OCI-LY7 (cell line): ENCODE data around the gene AUTS2. TPM values are rescaled to one million over a fixed set of nuclear protein-coding genes. Genes with fewer than 3 reads are reported as not detected.

Experiments
- BruUV-seq: library from RNA; stranded (reverse); fragments of 400-500 nt; replicated peaks from 2 replicates; lab custom pipeline; 2021; lab: Mats Ljungman, UMichigan
- CTCF ChIA-PET: fragments of 300-600 bp; sonication (Branson Sonifier 250); formaldehyde crosslinking; loops from one replicate; lab custom pipeline; 2022; ENCODE audit warnings: antibody characterized with exemption; ENCODE audit not compliant: unreplicated experiment; lab: Charles Lee
- POLR2A ChIA-PET: fragments of 300-600 bp; sonication (Branson Sonifier 250); formaldehyde crosslinking; loops from one replicate; lab custom pipeline; 2022; ENCODE audit warnings: antibody characterized with exemption; lab: Charles Lee
- DNase-seq: peaks from one replicate; pipeline ENCODE4 v3.0.0-alpha.2; 2015; ENCODE audit warnings: low spot score
- H2AFZ ChIP-seq: fragments of 200-600 bp; sonication (generic), shearing (Covaris generic); 2 replicates; pipeline ENCODE4 v1.6.1; 2014; ENCODE audit warnings: mild to moderate bottlenecking, antibody characterized with exemption, low read length, moderate library complexity
- H3K27ac ChIP-seq: fragments of 200-600 bp; sonication (generic); 2 replicates; pipeline ENCODE4 v1.5.1; 2014; ENCODE audit warnings: mixed run types, low read depth, mild to moderate bottlenecking, moderate library complexity, low read length, inconsistent platforms; ENCODE audit not compliant: poor library complexity, severe bottlenecking
- H3K36me3 ChIP-seq: fragments of 200-600 bp; sonication (generic); 2 replicates; pipeline ENCODE4 v1.6.1; 2014; ENCODE audit warnings: mild to moderate bottlenecking, antibody characterized with exemption, low read length, moderate library complexity, mixed read lengths; ENCODE audit not compliant: insufficient read depth
- H3K4me1 ChIP-seq: fragments of 200-600 bp; sonication (generic); 2 replicates; pipeline ENCODE4 v1.5.1; 2014; ENCODE audit warnings: mild to moderate bottlenecking, low read length; ENCODE audit not compliant: insufficient read depth, poor library complexity, severe bottlenecking
- H3K4me2 ChIP-seq: fragments of 200-600 bp; sonication (generic); 2 replicates; pipeline ENCODE4 v1.6.1; 2014; ENCODE audit warnings: mild to moderate bottlenecking, low read length
- H3K4me3 ChIP-seq: fragments of 200-600 bp; sonication (generic); 2 replicates; pipeline ENCODE4 v1.5.1; 2014; ENCODE audit warnings: mild to moderate bottlenecking, low read depth, low read length; ENCODE audit not compliant: poor library complexity, severe bottlenecking
- H3K79me2 ChIP-seq: fragments of 200-600 bp; sonication (generic); 2 replicates; pipeline ENCODE4 v1.6.1; 2016; ENCODE audit warnings: low read depth, mild to moderate bottlenecking, low read length, moderate library complexity, mixed read lengths; ENCODE audit not compliant: insufficient read depth
- H3K9me2 ChIP-seq: fragments of 200-600 bp; sonication (generic); 2 replicates; pipeline ENCODE4 v1.6.1; 2016; ENCODE audit warnings: mild to moderate bottlenecking, low read length, mixed read lengths; ENCODE audit not compliant: insufficient read depth
- H3K9me3 ChIP-seq: fragments of 200-600 bp; sonication (generic); 2 replicates; pipeline ENCODE4 v1.6.1; 2014; ENCODE audit warnings: mild to moderate bottlenecking, mixed run types, low read length, mixed read lengths
- H4K20me1 ChIP-seq: fragments of 200-600 bp; sonication (generic); 2 replicates; pipeline ENCODE4 v1.6.1; 2014; ENCODE audit warnings: mild to moderate bottlenecking, antibody characterized with exemption, low read length, moderate library complexity, mixed read lengths; ENCODE audit not compliant: insufficient read depth
- EZH2phosphoT487 ChIP-seq: fragments of 200-600 bp; sonication (generic); IDR thresholded peaks from 2 replicates; pipeline ENCODE4 v1.6.1; 2018; ENCODE audit warnings: low read depth, borderline replicate concordance, mild to moderate bottlenecking, mixed run types, antibody characterized with exemption, low read length, moderate library complexity, mixed read lengths
- intact Hi-C: fragments of 100-400 bp; cut with micrococcal nuclease; formaldehyde crosslinking; loops from one replicate; pipeline ENCODE4 v1.10.0; 2022; ENCODE audit not compliant: unreplicated experiment
- total RNA-seq, 2 experiments: library from RNA; depleted of rRNA in 1 of 2; stranded (reverse); fragments of >200 nt in 1 of 2; shearing (Covaris generic) in 1 of 2; gene quantifications; 2 replicates each; pipeline ENCODE4 v1.2.3, GENCODE V29; 2014 to 2022
- TF ChIP-seq, protein P1 (sequence below): fragments of 200-600 bp; sonication (generic); conservative IDR thresholded peaks from 2 replicates; pipeline ENCODE4 v1.5.1; 2014; ENCODE audit warnings: mild to moderate bottlenecking, antibody characterized with exemption, low read length, moderate library complexity, mixed read lengths

Gene AUTS2
- total RNA-seq, 2 experiments from 2014 or later, result 37.9 to 78.5 TPM

DNA sequence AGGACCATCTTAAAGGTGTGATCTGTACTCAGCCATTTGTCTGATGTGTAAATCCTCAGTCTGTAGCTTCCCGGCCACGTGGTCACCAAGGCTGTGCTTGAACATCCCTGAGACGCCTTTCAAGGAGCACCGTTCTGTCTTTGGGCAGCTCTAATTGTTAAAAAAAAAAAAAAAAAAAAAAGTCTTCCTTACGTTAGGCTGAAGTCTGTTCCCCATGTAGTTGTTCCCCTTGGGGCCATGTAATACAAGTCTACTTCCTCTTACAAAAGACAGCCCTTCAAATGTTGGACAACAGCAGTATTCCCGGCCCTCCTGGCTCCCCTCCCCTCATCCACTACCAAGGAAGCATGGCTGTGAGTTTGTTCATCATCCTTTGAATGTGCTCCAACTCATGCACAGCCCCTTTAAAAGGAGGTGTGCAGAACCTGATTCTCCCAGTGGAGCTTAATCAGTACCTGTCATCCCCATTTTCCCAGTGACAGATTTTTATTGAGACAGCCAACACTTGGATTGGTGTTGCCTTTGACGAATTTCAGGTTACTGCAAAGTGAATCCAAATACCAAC is 1141.5 kb downstream of the AUTS2 start:
- no peak for DNase-seq
- no peak overlapping the region for H3K27ac ChIP-seq
- H3K4me1 ChIP-seq, result no peaks in the 10 kb centered on the region
- ChIA-PET POLR2A (interaction anchor here (0.7 to 1.4 kb wide), 5 partner anchors 9 to 652 kb away, joined by 3 to 5 read pairs (median 3); no protein-coding TSS in a partner anchor), CTCF (interaction anchor here (0.6 kb wide), 1 partner anchor 827 kb away, joined by 3 read pairs; no protein-coding TSS in a partner anchor)
- H3K9me3 ChIP-seq, result no peaks in the 10 kb centered on the region
- H3K79me2 ChIP-seq, result no peaks in the 10 kb centered on the region
- intact Hi-C loops, result no loop called here
- no peaks in the 10 kb centered on the region for H3K9me2 ChIP-seq
- H2AFZ ChIP-seq, result no peak overlapping the region
- H3K36me3 ChIP-seq, result no peaks in the 10 kb centered on the region
- TF ChIP-seq, protein P1, sequence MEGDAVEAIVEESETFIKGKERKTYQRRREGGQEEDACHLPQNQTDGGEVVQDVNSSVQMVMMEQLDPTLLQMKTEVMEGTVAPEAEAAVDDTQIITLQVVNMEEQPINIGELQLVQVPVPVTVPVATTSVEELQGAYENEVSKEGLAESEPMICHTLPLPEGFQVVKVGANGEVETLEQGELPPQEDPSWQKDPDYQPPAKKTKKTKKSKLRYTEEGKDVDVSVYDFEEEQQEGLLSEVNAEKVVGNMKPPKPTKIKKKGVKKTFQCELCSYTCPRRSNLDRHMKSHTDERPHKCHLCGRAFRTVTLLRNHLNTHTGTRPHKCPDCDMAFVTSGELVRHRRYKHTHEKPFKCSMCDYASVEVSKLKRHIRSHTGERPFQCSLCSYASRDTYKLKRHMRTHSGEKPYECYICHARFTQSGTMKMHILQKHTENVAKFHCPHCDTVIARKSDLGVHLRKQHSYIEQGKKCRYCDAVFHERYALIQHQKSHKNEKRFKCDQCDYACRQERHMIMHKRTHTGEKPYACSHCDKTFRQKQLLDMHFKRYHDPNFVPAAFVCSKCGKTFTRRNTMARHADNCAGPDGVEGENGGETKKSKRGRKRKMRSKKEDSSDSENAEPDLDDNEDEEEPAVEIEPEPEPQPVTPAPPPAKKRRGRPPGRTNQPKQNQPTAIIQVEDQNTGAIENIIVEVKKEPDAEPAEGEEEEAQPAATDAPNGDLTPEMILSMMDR, result no peak
- TF ChIP-seq EZH2phosphoT487, result no peak
- H3K4me3 ChIP-seq, result no peak overlapping the region
- H3K4me2 ChIP-seq, result no peak overlapping the region
- BruUV-seq, result no TSS peak
- H4K20me1 ChIP-seq, result no peaks in the 10 kb centered on the region

DNA sequence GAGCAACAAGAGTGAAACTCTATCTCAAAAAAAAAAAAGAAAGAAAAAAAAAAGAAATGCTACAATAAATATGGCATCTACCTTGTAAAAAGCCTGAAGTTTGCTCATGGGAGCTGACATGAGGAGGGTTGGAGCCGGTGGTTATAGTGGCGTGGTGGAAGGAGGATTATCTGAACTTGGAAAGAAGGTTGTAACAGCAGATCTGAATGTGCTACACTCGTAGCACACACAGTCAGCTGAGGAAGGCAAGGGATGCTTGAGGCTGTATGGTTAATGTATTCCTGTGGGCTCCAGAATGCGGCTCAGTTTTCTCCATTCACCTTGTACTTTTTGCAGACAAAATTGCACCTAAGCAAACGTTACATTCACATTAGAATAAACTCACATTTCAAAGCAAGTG is 1143.4 kb downstream of the AUTS2 start:
- Histone ChIP-seq H3K4me3 (no peak overlapping the region), H2AFZ (no peak overlapping the region), H3K4me1 (no peaks in the 10 kb centered on the region), H3K36me3 (no peaks in the 10 kb centered on the region), H3K27ac (no peak overlapping the region), H3K4me2 (no peak overlapping the region), H4K20me1 (no peaks in the 10 kb centered on the region), H3K9me3 (no peaks in the 10 kb centered on the region), H3K79me2 (no peaks in the 10 kb centered on the region), H3K9me2 (no peaks in the 10 kb centered on the region)
- TF ChIP-seq EZH2phosphoT487, result no peak
- ChIA-PET CTCF (no interaction called here), POLR2A (interaction anchor here (0.6 kb wide), 1 partner anchor 279 kb away, joined by 4 read pairs; no protein-coding TSS in a partner anchor)
- no TSS peak for BruUV-seq
- intact Hi-C loops, result no loop called here
- DNase-seq, result no peak

DNA sequence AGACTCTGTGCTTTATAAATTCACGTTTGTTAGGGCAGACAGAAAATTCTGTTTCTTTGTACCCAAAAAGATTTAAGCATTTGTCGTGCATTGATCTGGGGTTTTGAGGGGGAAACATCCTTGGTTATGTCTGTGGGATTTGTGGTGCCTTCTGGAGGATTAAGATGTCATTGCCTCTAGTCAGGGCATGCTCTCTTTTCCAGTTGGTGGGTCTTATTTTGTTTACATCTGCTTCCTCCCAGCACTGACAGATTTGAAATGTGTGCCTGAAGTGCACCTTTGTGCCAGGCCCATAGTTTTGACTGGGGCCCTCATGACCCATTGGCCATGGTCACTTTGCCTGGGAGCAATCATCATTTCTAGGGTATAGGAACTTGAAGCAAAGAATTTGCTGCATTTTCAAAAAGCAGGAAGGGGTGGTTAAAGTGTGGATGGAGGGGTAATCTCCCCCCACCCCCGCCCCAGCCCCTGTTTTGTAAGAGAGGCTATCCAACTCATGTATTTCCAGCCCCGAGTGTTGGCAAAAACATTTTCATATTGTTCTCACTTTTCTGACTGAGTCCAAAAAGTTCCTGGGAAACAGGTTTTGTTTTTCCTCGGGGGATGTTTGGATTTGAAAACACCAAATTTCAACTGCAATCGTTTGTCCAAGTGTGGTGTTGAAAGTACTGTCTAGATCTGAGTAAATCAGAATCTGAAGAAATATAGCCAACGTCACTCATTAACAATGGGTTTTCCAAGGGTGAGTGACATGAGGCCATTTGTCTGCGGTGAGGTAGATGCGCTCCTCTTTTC is 1145.5 kb downstream of the AUTS2 start:
- TF ChIP-seq, protein P1, result no peak
- no peaks in the 10 kb centered on the region for H4K20me1 ChIP-seq
- no peaks in the 10 kb centered on the region for H3K36me3 ChIP-seq
- no peak overlapping the region for H3K27ac ChIP-seq
- POLR2A ChIA-PET, result no interaction called here
- H3K4me1 ChIP-seq, result no peaks in the 10 kb centered on the region
- no peaks in the 10 kb centered on the region for H3K79me2 ChIP-seq
- no peak for DNase-seq
- no peaks in the 10 kb centered on the region for H3K9me3 ChIP-seq
- intact Hi-C loops, result no loop called here
- no peaks in the 10 kb centered on the region for H3K9me2 ChIP-seq
- no peak overlapping the region for H3K4me2 ChIP-seq
- CTCF ChIA-PET, result no interaction called here
- H2AFZ ChIP-seq, result no peak overlapping the region
- no peak overlapping the region for H3K4me3 ChIP-seq
- no TSS peak for BruUV-seq
